A549 (cell line): ENCODE measurements around the gene BCKDK. TPM values are rescaled to one million over a fixed set of nuclear protein-coding genes. Genes with fewer than 3 reads are reported as not detected.

ENCODE experiments used
- ATAC-seq, 2 experiments: fragments of 200-7000 bp in 1 of 2; fragments of >200 bp in 1 of 2; cut with Nextera tagmentation in 1 of 2; cut with Tn5 transposase in 1 of 2; 3 replicates each; pipeline versions ENCODE4 v1.8.0 to v1.9.1; 2018 to 2020; ENCODE audit warnings: mild to moderate bottlenecking in 1 of 2, moderate library complexity in 1 of 2
- CTCF ChIA-PET: fragments of 300-600 bp; sonication (Branson Sonifier 250); formaldehyde crosslinking; extraction: SDS; loops from one replicate; lab custom pipeline; 2021; ENCODE audit warnings: antibody characterized with exemption, inconsistent platforms; lab: Yijun Ruan, JAX
- POLR2A ChIA-PET: fragments of 350-600 bp; formaldehyde crosslinking; extraction: SDS; loops from one replicate; lab custom pipeline; 2021; ENCODE audit warnings: antibody characterized with exemption, inconsistent platforms; lab: Yijun Ruan, JAX
- DNase-seq, 2 experiments: peaks; one replicate each; pipeline versions ENCODE4 v3.0.0 to v3.0.0-alpha.2; 2011 to 2016; ENCODE audit warnings: low read depth in 1 of 2, low spot score in 1 of 2
- FAIRE-seq: peaks from 2 replicates; lab custom pipeline; 2011; peaks lifted over from hg19 to GRCh38; lab: Jason Lieb, UNC
- H3K27ac ChIP-seq, 2 experiments: fragments of >200 bp; sonication (Bioruptor Twin); formaldehyde crosslinking; 3 replicates each; pipeline ENCODE4 v1.5.1; 2016 to 2017
- H3K4me1 ChIP-seq: fragments of >200 bp; sonication (Bioruptor Twin); formaldehyde crosslinking; 3 replicates; pipeline ENCODE4 v1.6.1; 2016
- H3K4me2 ChIP-seq: fragments of >200 bp; sonication (Bioruptor Twin); formaldehyde crosslinking; 3 replicates; pipeline ENCODE4 v1.6.1; 2016
- H3K4me3 ChIP-seq: fragments of >200 bp; sonication (Bioruptor Twin); formaldehyde crosslinking; 3 replicates; pipeline ENCODE4 v1.5.1; 2016
- H3K9me3 ChIP-seq: fragments of >200 bp; sonication (Bioruptor Twin); formaldehyde crosslinking; 3 replicates; pipeline ENCODE4 v1.6.1; 2016
- CBX2 ChIP-seq: fragments of 200-600 bp; sonication (generic); IDR thresholded peaks from 2 replicates; pipeline ENCODE4 v1.6.1; 2016; ENCODE audit warnings: low read depth, mild to moderate bottlenecking, borderline replicate concordance
- CBX8 ChIP-seq: fragments of 200-600 bp; sonication (generic); IDR thresholded peaks from 2 replicates; pipeline ENCODE4 v1.6.1; 2016
- CEBPB ChIP-seq, 2 experiments: fragments of >200 bp in 1 of 2; sonication (Bioruptor Twin) in 1 of 2; formaldehyde crosslinking in 1 of 2; IDR thresholded peaks; 2 replicates each; pipeline ENCODE4 v1.6.1; 2012 to 2016
- CHD2 ChIP-seq: fragments of 150-350 bp; IDR thresholded peaks from 2 replicates; pipeline ENCODE4 v1.6.1; 2014; ENCODE audit warnings: low read length; ENCODE audit not compliant: partially characterized antibody
- CHD4 ChIP-seq: fragments of 200-600 bp; sonication (generic); IDR thresholded peaks from 2 replicates; pipeline ENCODE4 v1.6.1; 2016; ENCODE audit warnings: antibody characterized with exemption, mild to moderate bottlenecking, borderline replicate concordance
- EP300 ChIP-seq, 2 experiments: fragments of >200 bp; sonication (Bioruptor Twin); formaldehyde crosslinking; IDR thresholded peaks; 2 replicates in 1 of 2; 3 replicates in 1 of 2; pipeline ENCODE4 v1.6.1; 2016 to 2017
- ESRRA ChIP-seq: fragments of 150-350 bp; IDR thresholded peaks from 2 replicates; pipeline ENCODE4 v1.6.1; 2014; ENCODE audit warnings: mild to moderate bottlenecking, low read length, borderline replicate concordance
- FOSB ChIP-seq: fragments of 250-450 bp; sonication (Bioruptor Pico); IDR thresholded peaks from 2 replicates; pipeline ENCODE4 v1.5.0; 2020; ENCODE audit warnings: mild to moderate bottlenecking, moderate library complexity
- JUN ChIP-seq, 2 experiments: fragments of >200 bp; sonication (Bioruptor Twin); formaldehyde crosslinking; IDR thresholded peaks; 2 replicates in 1 of 2; 3 replicates in 1 of 2; pipeline ENCODE4 v1.6.1; 2016 to 2017
- JUNB ChIP-seq: fragments of >200 bp; sonication (Bioruptor Twin); formaldehyde crosslinking; IDR thresholded peaks from 2 replicates; pipeline ENCODE4 v1.6.1; 2016
- MAFK ChIP-seq: fragments of 450-650 bp; IDR thresholded peaks from 2 replicates; pipeline ENCODE4 v1.6.1; 2014; ENCODE audit not compliant: partially characterized antibody
- NFE2L2 ChIP-seq: fragments of 150-350 bp; conservative IDR thresholded peaks from 2 replicates; pipeline ENCODE4 v1.6.1; 2014; ENCODE audit warnings: low read length
- PHF8 ChIP-seq: fragments of 200-600 bp; sonication (generic); IDR thresholded peaks from 2 replicates; pipeline ENCODE4 v1.6.1; 2016; ENCODE audit warnings: low read depth, mild to moderate bottlenecking, antibody characterized with exemption, moderate library complexity, borderline replicate concordance
- POLR2A ChIP-seq: IDR thresholded peaks from 2 replicates; pipeline ENCODE4 v1.6.1; 2012; ENCODE audit warnings: mild to moderate bottlenecking, low read length
- RARB ChIP-seq: fragments of 250-450 bp; sonication (Bioruptor Pico); IDR thresholded peaks from 2 replicates; pipeline ENCODE4 v1.8.0; 2021; ENCODE audit warnings: mild to moderate bottlenecking, moderate library complexity
- RFX5 ChIP-seq: fragments of 450-650 bp; IDR thresholded peaks from 2 replicates; pipeline ENCODE4 v1.7.1; 2014; ENCODE audit warnings: antibody characterized with exemption, mild to moderate bottlenecking, moderate library complexity
- TFCP2L1 ChIP-seq: fragments of 250-450 bp; sonication (Bioruptor Pico); IDR thresholded peaks from 2 replicates; pipeline ENCODE4 v1.5.0; 2021; ENCODE audit warnings: mild to moderate bottlenecking
- ZFP36 ChIP-seq: fragments of 450-650 bp; IDR thresholded peaks from 2 replicates; pipeline ENCODE4 v1.6.1; 2014; ENCODE audit warnings: borderline replicate concordance; ENCODE audit not compliant: partially characterized antibody
- ZNF302 ChIP-seq: fragments of 250-450 bp; sonication (Bioruptor Pico); IDR thresholded peaks from 2 replicates; pipeline ENCODE4 v1.9.0; 2021; ENCODE audit warnings: inconsistent platforms, mild to moderate bottlenecking, moderate library complexity
- ZSCAN20 ChIP-seq: fragments of 250-450 bp; sonication (Bioruptor Pico); IDR thresholded peaks from 2 replicates; pipeline ENCODE4 v1.8.0; 2022; ENCODE audit warnings: mild to moderate bottlenecking, moderate library complexity
- WGBS: methylation state at CpG from one replicate; pipeline ENCODE4 v1.1.6; 2017; ENCODE audit errors: missing lambda C conversion rate; 5-methylcytosine and 5-hydroxymethylcytosine counted together
- polyA plus RNA-seq, 4 experiments: library from polyadenylated mRNA; depleted of rRNA in 3 of 4; stranded (reverse); fragments of >200 nt; fragmentation: RNase III in 1 of 4; extraction: RNeasy Plus Mini Kit Qiagen cat#74134 plus additional on column Dnase treatment in 1 of 4; gene quantifications; 2 replicates in 3 of 4; 3 replicates in 1 of 4; pipeline ENCODE4 v1.2.3, GENCODE V29; 2011 to 2017
- TF ChIP-seq, protein P1 (sequence below): fragments of >200 bp; sonication (Bioruptor Twin); formaldehyde crosslinking; IDR thresholded peaks from 2 replicates; pipeline ENCODE4 v1.6.1; 2016
- TF ChIP-seq, protein P2 (sequence below): fragments of >200 bp; sonication (Bioruptor Twin); formaldehyde crosslinking; IDR thresholded peaks from 3 replicates; pipeline ENCODE4 v1.6.1; 2016
- TF ChIP-seq, protein P3 (sequence below): IDR thresholded peaks from 2 replicates; pipeline ENCODE4 v1.6.1; 2012
- TF ChIP-seq, protein P4 (sequence below): fragments of 200-600 bp; sonication (generic); IDR thresholded peaks from 2 replicates; pipeline ENCODE4 v1.6.1; 2016; ENCODE audit warnings: antibody characterized with exemption, mild to moderate bottlenecking, moderate library complexity

BCKDK gene
- polyA plus RNA-seq, 2 of the 4 experiments (the other 2 are of a cell fraction) = 20.7 to 36.7 TPM

DNA sequence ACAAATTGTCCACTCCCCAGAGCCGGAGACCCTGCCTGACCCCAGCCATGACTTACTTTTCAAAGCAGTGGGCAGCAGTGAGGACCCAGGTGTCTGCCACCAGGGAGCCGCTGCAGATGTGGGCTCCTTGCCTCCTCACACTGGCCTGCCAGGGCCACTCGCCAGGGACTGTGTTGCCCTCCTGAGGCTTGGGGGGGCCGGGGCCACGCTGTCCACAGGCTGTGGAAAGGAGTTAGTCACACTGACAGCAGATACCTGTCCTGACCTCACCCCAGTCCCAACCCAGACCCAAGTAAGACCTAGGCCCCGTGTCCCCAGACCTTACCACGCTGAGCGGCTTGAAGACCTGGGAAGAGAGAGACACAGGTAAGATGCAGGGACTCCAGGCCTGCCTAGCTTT is 20.7 kb upstream of the BCKDK start:
- ChIA-PET CTCF (interaction anchor here (1.9 to 2.4 kb wide), 2 partner anchors 103 to 134 kb away, joined by 7 to 11 read pairs; partner anchors contain the start of gene HSD3B7), POLR2A (interaction anchor here (2.8 kb wide), 1 partner anchor 14 kb away, joined by 10 read pairs; the partner anchor contains the start of genes ZNF646 and ZNF668)
- Histone ChIP-seq H3K4me2 (no peak overlapping the region), H3K4me3 (no peak overlapping the region), H3K27ac (no peak overlapping the region), H3K4me1 (no peaks in the 10 kb centered on the region; the same call in 2 of the 3 replicates), H3K9me3 (no peaks in the 10 kb centered on the region)
- no peak for ATAC-seq
- no peak for TF ChIP-seq CBX2
- TF ChIP-seq JUNB = no peak
- TF ChIP-seq ZSCAN20 (CRISPR knock-in tag) = no peak
- no peak for TF ChIP-seq PHF8
- no peak for TF ChIP-seq CEBPB (IDR thresholded peaks at IDR 0.05)
- TF ChIP-seq CHD4 = no peak
- TF ChIP-seq CBX8 = no peak
- no peak for TF ChIP-seq JUN (IDR thresholded peaks at IDR 0.05)
- no peak for TF ChIP-seq TFCP2L1 (CRISPR knock-in tag)
- DNase-seq = no peak
- no peak for FAIRE-seq
- 87% methylated on average over 4 of the region's 8 CpGs for WGBS

DNA sequence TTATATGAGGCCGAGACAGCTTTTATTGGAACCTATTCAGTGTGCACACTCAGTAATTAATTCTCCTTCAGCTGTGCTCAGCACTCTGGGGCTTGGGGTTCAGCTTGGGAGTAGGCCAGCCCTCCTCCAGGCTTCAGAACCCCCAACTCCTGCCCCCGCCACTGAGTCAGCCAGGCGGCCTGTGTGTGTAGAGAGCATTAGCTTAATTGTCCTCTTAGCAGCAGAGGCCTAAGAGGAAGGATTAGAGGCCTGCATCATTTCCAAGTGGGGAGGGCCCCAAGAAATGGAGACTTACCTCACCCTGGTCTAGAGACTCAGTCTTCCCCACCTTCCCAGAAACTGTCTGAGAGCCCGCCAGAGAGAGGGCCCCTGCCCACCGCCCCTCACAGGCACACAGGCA is 20.2 kb upstream of the BCKDK start:
- peaks cover 5% of the 10 kb centered on the region; the same call in 2 of the 3 replicates for H3K4me1 ChIP-seq
- ChIA-PET POLR2A (interaction anchor here (2.8 kb wide), 1 partner anchor 14 kb away, joined by 10 read pairs; the partner anchor contains the start of genes ZNF646 and ZNF668), CTCF (interaction anchor here (2.4 kb wide), 1 partner anchor 103 kb away, joined by 11 read pairs; the partner anchor contains the start of gene HSD3B7)
- 81% methylated on average over 5 of the region's 5 CpGs for WGBS
- TF ChIP-seq CBX2 (no peak), ZNF302 (CRISPR knock-in tag) (no peak), RARB (CRISPR knock-in tag) (no peak), RFX5 (no peak), CBX8 (no peak), ESRRA (no peak), MAFK (no peak), ZSCAN20 (CRISPR knock-in tag) (no peak), ZFP36 (no peak), NFE2L2 (no peak), PHF8 (no peak), FOSB (no peak), EP300 (IDR thresholded peaks at IDR 0.05) (no peak), POLR2A (no peak), CHD2 (no peak)
- TF ChIP-seq, protein P1, sequence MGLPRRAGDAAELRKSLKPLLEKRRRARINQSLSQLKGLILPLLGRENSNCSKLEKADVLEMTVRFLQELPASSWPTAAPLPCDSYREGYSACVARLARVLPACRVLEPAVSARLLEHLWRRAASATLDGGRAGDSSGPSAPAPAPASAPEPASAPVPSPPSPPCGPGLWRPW = no peak
- TF ChIP-seq, protein P2, sequence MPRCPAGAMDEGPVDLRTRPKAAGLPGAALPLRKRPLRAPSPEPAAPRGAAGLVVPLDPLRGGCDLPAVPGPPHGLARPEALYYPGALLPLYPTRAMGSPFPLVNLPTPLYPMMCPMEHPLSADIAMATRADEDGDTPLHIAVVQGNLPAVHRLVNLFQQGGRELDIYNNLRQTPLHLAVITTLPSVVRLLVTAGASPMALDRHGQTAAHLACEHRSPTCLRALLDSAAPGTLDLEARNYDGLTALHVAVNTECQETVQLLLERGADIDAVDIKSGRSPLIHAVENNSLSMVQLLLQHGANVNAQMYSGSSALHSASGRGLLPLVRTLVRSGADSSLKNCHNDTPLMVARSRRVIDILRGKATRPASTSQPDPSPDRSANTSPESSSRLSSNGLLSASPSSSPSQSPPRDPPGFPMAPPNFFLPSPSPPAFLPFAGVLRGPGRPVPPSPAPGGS = no peak
- TF ChIP-seq, protein P3, sequence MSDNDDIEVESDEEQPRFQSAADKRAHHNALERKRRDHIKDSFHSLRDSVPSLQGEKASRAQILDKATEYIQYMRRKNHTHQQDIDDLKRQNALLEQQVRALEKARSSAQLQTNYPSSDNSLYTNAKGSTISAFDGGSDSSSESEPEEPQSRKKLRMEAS = no peak
- TF ChIP-seq, protein P4, sequence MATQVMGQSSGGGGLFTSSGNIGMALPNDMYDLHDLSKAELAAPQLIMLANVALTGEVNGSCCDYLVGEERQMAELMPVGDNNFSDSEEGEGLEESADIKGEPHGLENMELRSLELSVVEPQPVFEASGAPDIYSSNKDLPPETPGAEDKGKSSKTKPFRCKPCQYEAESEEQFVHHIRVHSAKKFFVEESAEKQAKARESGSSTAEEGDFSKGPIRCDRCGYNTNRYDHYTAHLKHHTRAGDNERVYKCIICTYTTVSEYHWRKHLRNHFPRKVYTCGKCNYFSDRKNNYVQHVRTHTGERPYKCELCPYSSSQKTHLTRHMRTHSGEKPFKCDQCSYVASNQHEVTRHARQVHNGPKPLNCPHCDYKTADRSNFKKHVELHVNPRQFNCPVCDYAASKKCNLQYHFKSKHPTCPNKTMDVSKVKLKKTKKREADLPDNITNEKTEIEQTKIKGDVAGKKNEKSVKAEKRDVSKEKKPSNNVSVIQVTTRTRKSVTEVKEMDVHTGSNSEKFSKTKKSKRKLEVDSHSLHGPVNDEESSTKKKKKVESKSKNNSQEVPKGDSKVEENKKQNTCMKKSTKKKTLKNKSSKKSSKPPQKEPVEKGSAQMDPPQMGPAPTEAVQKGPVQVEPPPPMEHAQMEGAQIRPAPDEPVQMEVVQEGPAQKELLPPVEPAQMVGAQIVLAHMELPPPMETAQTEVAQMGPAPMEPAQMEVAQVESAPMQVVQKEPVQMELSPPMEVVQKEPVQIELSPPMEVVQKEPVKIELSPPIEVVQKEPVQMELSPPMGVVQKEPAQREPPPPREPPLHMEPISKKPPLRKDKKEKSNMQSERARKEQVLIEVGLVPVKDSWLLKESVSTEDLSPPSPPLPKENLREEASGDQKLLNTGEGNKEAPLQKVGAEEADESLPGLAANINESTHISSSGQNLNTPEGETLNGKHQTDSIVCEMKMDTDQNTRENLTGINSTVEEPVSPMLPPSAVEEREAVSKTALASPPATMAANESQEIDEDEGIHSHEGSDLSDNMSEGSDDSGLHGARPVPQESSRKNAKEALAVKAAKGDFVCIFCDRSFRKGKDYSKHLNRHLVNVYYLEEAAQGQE = no peak
- no peaks in the 10 kb centered on the region for H3K9me3 ChIP-seq
- DNase-seq (no peak), ATAC-seq (no peak), FAIRE-seq (no peak)
- H3K4me3 ChIP-seq = no peak overlapping the region
- H3K27ac ChIP-seq = no peak overlapping the region
- no peak overlapping the region for H3K4me2 ChIP-seq
